Suprapubic skin (tissue), 3 donors: ENCODE data around the gene DUOXA2.

Experiments used
- CTCF ChIP-seq, 2 donors: fragments of 200-600 bp in 1 of 2; fragments of 450-650 bp in 1 of 2; sonication (generic) in 1 of 2; IDR thresholded peaks; one replicate each; pipeline ENCODE4 v1.5.1; 2016 to 2019; ENCODE audit warnings: antibody characterized with exemption in 2 of 2, mild to moderate bottlenecking in 1 of 2, moderate library complexity in 1 of 2
- EP300 ChIP-seq: sonication (generic); formaldehyde crosslinking; IDR thresholded peaks from one replicate; pipeline ENCODE4 v1.6.1; 2017; ENCODE audit warnings: antibody characterized with exemption
- POLR2A ChIP-seq, 2 donors: fragments of 450-650 bp; IDR thresholded peaks; one replicate each; pipeline ENCODE4 v1.6.1; 2017; ENCODE audit warnings: antibody characterized with exemption in 2 of 2, mild to moderate bottlenecking in 2 of 2, moderate library complexity in 2 of 2

DNA sequence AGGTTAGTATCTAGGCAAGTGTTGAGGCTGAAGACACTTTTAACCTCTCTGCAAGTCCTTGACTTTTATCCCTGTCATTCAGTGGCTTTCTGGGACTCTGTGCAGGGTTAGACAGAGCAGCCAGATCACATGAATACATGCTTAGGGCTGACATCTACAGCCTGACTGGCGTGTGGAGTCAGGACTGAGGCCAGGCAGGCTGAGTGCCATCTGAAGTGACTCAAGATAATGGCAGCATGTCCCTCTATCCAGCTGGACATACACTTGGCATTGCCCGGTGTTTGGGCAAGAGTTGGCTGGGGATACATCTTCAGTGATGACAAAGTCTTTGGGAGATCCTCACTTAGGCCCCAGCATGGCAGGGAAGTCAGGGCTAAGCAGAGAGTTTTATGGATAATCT lies 22.6 kb upstream of the DUOXA2 start:
- TF ChIP-seq CTCF (IDR thresholded peaks at IDR 0.05) (no peak), POLR2A (IDR thresholded peaks at IDR 0.05) (no peak), EP300 (no peak)
